ENCODE measurements around the gene HNRNPUL2. TPM values are rescaled to one million over a fixed set of nuclear protein-coding genes. Genes with fewer than 3 reads are reported as not detected.

The HNRNPUL2 gene
- total and polyA plus RNA-seq, 10 of the 15 experiments (the other 5 are each of a cell fraction or from before 2014, with no cell fraction given) = 1.6 to 72.2 (median 14.9) TPM

- TF ChIP-seq SREBF2 (IDR thresholded peaks at IDR 0.05; ENCODE audit: low read length) (no peak), JUND (IDR thresholded peaks at IDR 0.05; ENCODE audit: low read depth, low read length) (no peak), TBL1XR1 (IDR thresholded peaks at IDR 0.05; ENCODE audit: low read depth, low read length) (no peak), SRF (IDR thresholded peaks at IDR 0.05; ENCODE audit: low read depth in 2 of 2, low read length in 2 of 2) (no peak), PML (IDR thresholded peaks at IDR 0.05; ENCODE audit: low read length) (peak; percentile 75; the same call in 1 of the 2 replicates), MEF2B (IDR thresholded peaks at IDR 0.05; ENCODE audit: partially characterized antibody, poor library complexity, severe bottlenecking) (peak; percentile 89), USF1 (IDR thresholded peaks at IDR 0.05; ENCODE audit: borderline replicate concordance, extremely low read length, insufficient read depth, low read depth, low read length) (peak; percentile 98), KDM1A (IDR thresholded peaks at IDR 0.05; ENCODE audit: borderline replicate concordance) (no peak), ZNF24 (IDR thresholded peaks at IDR 0.05) (no peak), RB1 (IDR thresholded peaks at IDR 0.05; ENCODE audit: borderline replicate concordance) (peak; percentile 70; the same call in 1 of the 2 replicates), CUX1 (IDR thresholded peaks at IDR 0.05; ENCODE audit: insufficient replicate concordance, low read depth, low read length) (no peak), SUPT20H (IDR thresholded peaks at IDR 0.05; ENCODE audit: borderline replicate concordance, control insufficient read depth, low read depth, low read length) (no peak), HDAC2 (IDR thresholded peaks at IDR 0.05) (no peak), ZBED1 (IDR thresholded peaks at IDR 0.05; ENCODE audit: borderline replicate concordance) (no peak), BACH1 (IDR thresholded peaks at IDR 0.05; ENCODE audit: borderline replicate concordance) (peak; percentile 55; the same call in 1 of the 2 replicates), HCFC1 (IDR thresholded peaks at IDR 0.05; ENCODE audit: low read length) (peak; percentile 74), ZZZ3 (IDR thresholded peaks at IDR 0.05; ENCODE audit: control insufficient read depth, insufficient read length, low read depth) (no peak), ZBTB4 (CRISPR knock-in tag; IDR thresholded peaks at IDR 0.05) (no peak), ESRRA (IDR thresholded peaks at IDR 0.05; ENCODE audit: low read length) (no peak)
These were observed 48.2 kb downstream of the HNRNPUL2 start, which contains the start of gene UBXN1 (continued) for GRCh38 chr11:62678770-62679696.

Data from GM12878 (cell line).